Measurements from ENCODE around the gene ZBTB7A.

Gene ZBTB7A

DNA sequence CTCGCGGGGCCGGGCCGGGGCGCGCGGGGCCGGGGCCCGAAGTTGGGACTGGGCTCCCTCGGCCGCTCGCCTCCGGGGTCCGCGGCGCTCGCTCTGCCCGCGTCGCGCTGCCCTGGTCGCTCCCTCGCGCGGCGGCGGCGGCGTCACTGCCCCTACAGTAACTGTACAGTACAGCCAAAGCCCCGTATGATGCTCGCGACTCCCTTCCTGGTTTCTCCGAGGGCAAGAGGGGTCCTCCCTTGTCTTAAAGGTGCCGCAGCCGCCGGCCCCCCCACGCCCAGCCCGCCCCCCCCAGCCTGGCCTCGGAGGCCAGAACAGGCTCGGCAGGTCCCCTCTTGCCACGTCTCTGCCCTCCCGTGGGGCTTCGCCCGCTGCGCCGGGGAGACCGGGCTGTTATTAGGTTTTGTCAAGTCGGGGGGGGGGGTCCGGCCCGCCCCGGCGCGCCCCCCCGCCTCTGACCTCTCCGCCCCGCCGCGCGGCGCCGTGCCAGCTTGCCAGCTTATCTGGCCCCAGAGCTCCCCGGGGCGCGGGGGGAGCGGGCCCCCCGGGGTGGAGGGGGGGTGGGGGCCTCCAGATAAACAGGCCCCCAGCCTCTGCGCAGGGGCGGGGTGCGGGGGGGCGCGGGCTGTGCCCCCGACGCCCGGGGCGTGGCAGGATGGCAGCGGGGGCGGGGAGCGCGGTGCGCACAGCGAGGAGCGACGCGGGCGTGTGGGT is at the start of gene ZBTB7A:
Gene ZBTB7A, minus strand, starts transcription at position 218 of the 714 bp plus-strand sequence. CDS start 11,667 bp downstream, outside the sequence.
- peak; percentile 43 for ATAC-seq (ENCODE audit: low read depth)
- Histone ChIP-seq H3K36me3 (ENCODE audit: low read depth) (peaks cover 11% of the 10 kb centered on the region), H3K4me1 (ENCODE audit: insufficient read depth, poor library complexity, severe bottlenecking) (no peaks in the 10 kb centered on the region), H3K27ac (ENCODE audit: poor library complexity, severe bottlenecking) (peak within 1 kb of the TSS; percentile 90), H3K9me3 (ENCODE audit: severe bottlenecking) (no peaks in the 10 kb centered on the region), H3K27me3 (ENCODE audit: insufficient read depth, poor library complexity, severe bottlenecking) (no peaks in the 10 kb centered on the region), H3K4me3 (ENCODE audit: severe bottlenecking) (peak within 1 kb of the TSS; percentile 98)
- DNase-seq (ENCODE audit: low spot score) = peak; percentile 77
- TF ChIP-seq, protein P1, sequence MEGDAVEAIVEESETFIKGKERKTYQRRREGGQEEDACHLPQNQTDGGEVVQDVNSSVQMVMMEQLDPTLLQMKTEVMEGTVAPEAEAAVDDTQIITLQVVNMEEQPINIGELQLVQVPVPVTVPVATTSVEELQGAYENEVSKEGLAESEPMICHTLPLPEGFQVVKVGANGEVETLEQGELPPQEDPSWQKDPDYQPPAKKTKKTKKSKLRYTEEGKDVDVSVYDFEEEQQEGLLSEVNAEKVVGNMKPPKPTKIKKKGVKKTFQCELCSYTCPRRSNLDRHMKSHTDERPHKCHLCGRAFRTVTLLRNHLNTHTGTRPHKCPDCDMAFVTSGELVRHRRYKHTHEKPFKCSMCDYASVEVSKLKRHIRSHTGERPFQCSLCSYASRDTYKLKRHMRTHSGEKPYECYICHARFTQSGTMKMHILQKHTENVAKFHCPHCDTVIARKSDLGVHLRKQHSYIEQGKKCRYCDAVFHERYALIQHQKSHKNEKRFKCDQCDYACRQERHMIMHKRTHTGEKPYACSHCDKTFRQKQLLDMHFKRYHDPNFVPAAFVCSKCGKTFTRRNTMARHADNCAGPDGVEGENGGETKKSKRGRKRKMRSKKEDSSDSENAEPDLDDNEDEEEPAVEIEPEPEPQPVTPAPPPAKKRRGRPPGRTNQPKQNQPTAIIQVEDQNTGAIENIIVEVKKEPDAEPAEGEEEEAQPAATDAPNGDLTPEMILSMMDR (IDR thresholded peaks at IDR 0.05; ENCODE audit: poor library complexity, severe bottlenecking) = no peak

DNA sequence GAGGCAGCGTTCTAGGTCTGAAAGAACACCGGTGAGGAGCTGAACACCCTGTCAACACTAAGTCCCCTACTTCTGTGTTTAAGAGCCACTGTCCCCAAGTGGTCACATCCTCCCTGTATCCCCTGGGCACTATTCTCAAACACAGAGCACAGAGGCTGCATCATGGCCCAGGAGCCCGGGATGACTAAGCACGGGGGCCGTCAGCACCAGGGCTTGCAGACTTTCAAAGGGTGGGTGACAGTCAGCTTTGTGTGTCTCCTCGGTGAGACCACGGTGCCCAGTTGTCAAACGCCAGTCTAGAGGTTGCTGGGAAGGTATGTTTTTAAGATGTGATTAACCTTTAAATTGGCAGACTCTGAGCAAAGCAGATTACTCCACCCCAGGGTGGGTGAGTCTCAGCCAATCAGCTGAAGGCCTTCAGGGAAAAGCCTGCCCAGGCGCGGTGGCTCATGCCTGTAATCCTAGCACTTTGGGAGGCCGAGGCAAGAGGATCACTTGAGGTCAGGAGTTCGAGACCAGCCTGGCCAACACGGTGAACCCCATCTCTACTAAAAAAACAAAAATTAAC is 49.2 kb upstream of the ZBTB7A start:
- TF ChIP-seq, protein P1 (IDR thresholded peaks at IDR 0.05; ENCODE audit: poor library complexity, severe bottlenecking) = no peak
- Histone ChIP-seq H3K36me3 (ENCODE audit: low read depth) (peaks cover 52% of the 10 kb centered on the region), H3K4me3 (ENCODE audit: severe bottlenecking) (no peak overlapping the region), H3K9me3 (ENCODE audit: severe bottlenecking) (no peaks in the 10 kb centered on the region), H3K27ac (ENCODE audit: poor library complexity, severe bottlenecking) (no peak overlapping the region), H3K4me1 (ENCODE audit: insufficient read depth, poor library complexity, severe bottlenecking) (no peaks in the 10 kb centered on the region), H3K27me3 (ENCODE audit: insufficient read depth, poor library complexity, severe bottlenecking) (no peaks in the 10 kb centered on the region)
- DNase-seq (ENCODE audit: low spot score) = no peak
- ATAC-seq (ENCODE audit: low read depth) = no peak

DNA sequence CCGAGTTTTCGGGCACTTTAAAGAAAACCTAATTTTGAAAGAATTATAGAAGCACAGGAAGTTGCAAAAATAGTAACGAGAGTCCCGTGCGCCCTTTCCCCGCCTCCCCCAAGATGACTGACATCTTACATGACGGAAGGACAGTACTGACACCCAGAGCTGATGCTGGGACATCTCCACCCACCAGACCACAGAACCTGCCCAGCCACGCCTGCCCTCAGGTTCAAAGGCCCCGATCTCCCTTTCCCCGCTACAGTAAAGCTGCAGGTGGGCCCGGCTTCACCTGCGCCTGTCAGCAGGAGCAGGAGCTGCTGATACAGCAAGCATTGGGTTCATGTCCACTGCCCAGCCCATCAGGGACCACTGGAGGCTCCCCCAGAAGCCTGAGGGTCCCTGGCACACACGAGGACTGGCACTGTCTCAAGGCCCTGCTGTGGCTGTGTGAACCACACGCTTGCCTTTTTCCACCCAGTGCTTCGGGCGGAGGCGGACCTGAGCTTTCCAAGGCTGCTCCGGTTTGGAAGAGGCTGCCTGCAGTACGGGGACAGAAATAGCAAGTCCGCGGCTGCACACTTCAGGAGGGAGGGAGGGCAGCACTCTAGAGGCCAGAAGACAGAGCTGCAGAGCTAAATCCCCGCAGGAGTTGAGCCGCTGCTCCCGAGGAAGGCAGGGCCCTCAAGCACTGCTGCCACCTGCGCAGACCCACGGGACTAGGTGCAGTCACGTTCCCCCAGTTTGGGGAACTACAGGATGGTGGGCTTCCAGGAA is 48.5 kb upstream of the ZBTB7A start:
- no peak overlapping the region for H3K27ac ChIP-seq (ENCODE audit: poor library complexity, severe bottlenecking)
- H3K9me3 ChIP-seq (ENCODE audit: severe bottlenecking) = no peaks in the 10 kb centered on the region
- TF ChIP-seq, protein P1 (IDR thresholded peaks at IDR 0.05; ENCODE audit: poor library complexity, severe bottlenecking) = no peak
- no peaks in the 10 kb centered on the region for H3K27me3 ChIP-seq (ENCODE audit: insufficient read depth, poor library complexity, severe bottlenecking)
- H3K4me1 ChIP-seq (ENCODE audit: insufficient read depth, poor library complexity, severe bottlenecking) = no peaks in the 10 kb centered on the region
- ATAC-seq (ENCODE audit: low read depth) (no peak), DNase-seq (ENCODE audit: low spot score) (no peak)
- no peak overlapping the region for H3K4me3 ChIP-seq (ENCODE audit: severe bottlenecking)
- H3K36me3 ChIP-seq (ENCODE audit: low read depth) = peaks cover 58% of the 10 kb centered on the region

DNA sequence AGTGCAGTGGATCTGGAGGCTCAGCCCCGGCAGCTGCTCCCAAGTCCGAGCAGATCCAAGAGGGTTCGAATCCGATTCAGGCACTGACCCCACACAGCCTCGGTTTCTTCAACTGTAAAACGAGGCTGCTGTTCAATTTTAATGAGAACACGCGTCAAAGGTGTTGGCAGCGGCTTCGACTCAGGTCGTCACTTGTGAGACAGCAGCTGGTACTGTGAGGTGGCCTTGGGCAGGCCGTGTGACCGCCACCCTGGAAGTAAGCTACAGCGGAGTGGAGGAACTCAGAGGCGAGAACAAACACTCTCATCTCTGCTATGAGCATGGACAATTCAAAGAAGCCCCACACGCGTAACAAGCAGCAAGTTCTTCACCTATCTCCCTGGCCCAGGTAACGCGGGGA is 47.5 kb upstream of the ZBTB7A start:
- no peaks in the 10 kb centered on the region for H3K27me3 ChIP-seq (ENCODE audit: insufficient read depth, poor library complexity, severe bottlenecking)
- H3K4me1 ChIP-seq (ENCODE audit: insufficient read depth, poor library complexity, severe bottlenecking) = no peaks in the 10 kb centered on the region
- no peak for ATAC-seq (ENCODE audit: low read depth)
- H3K4me3 ChIP-seq (ENCODE audit: severe bottlenecking) = no peak overlapping the region
- no peaks in the 10 kb centered on the region for H3K9me3 ChIP-seq (ENCODE audit: severe bottlenecking)
- peaks cover 60% of the 10 kb centered on the region for H3K36me3 ChIP-seq (ENCODE audit: low read depth)
- no peak for DNase-seq (ENCODE audit: low spot score)
- TF ChIP-seq, protein P1 (IDR thresholded peaks at IDR 0.05; ENCODE audit: poor library complexity, severe bottlenecking) = no peak
- no peak overlapping the region for H3K27ac ChIP-seq (ENCODE audit: poor library complexity, severe bottlenecking)

Data from RWPE2 (cell line).